ENCODE measurements around the gene GRAMD4. TPM values are rescaled to one million over a fixed set of nuclear protein-coding genes. Genes with fewer than 3 reads are reported as not detected.

GRAMD4 gene
- polyA plus RNA-seq, 4 donors, result 20.5 to 25.2 (median 22.9) TPM

GRCh38 chr22:46581538-46582244, 38.5 kb upstream of the GRAMD4 start:
- DNase-seq (ENCODE audit: low read depth in 4 of 4, low spot score in 3 of 4), result no peak

- DNase-seq (ENCODE audit: low read depth in 4 of 4, low spot score in 3 of 4), result no peak
Measured at GRCh38 chr22:46582281-46582933, 37.8 kb upstream of the GRAMD4 start.

DNA sequence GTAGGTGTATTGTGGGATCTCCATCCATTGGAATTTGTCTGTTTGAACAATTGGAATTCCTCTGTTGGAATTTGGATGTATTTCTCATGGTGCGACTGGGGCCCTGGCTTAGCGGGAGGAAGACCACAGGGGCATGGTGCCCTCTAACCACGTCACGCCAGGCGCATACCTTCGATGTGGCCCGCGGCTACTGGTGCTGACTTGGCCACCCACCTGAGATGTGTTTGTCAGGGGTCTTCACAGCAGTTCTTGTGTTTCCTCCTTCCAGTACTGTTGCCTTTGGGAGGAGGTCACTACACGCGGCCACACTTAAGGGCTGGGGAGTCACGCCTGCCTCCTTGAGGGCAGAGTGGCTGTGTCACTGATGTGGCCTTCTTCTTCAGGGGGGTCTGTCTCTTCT, 36.6 kb upstream of the GRAMD4 start:
- DNase-seq (ENCODE audit: low read depth in 4 of 4, low spot score in 3 of 4), result no peak

DNA sequence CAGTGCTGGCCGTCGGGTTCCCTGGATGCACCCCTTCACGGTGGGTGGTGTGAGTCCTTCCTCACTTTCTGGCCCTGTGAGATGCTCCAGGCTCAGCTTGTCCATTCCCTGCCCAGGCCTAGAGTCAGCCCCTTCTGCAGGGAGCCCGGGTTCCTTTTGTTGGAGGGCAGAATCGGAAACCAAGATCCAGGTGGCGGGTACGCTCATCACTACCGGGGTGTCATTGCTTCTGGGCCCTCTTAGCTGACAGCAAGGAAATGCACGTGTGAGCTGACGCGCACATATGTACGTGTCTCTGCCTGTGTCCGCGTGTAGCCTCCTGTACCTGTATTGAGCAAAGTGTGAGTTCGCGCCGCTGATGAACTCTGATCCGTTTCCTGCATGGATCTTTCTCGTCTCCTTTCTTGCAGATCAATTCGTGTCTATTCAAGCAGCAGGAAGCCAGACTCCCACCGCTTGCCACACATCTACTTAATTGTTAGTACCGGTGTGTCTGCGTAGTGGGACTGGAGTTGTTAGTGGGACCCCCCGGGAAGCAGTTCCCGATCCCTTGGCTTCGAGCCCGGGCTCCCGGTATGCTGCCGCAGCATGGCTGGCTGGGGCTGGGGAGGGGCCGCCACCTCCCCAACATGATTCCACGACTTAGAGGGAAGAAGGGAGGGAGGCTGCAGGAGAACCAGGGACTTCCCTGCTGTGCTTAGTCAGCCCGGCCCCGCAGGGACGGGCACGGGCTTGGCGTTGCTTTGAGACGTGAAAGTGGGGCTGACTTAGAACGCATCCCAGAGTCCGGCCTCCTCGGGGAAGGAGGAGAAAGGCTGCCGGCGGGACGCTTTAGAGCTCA, 35.9 kb upstream of the GRAMD4 start:
- DNase-seq (ENCODE audit: low read depth in 4 of 4, low spot score in 3 of 4), result no peak

DNA sequence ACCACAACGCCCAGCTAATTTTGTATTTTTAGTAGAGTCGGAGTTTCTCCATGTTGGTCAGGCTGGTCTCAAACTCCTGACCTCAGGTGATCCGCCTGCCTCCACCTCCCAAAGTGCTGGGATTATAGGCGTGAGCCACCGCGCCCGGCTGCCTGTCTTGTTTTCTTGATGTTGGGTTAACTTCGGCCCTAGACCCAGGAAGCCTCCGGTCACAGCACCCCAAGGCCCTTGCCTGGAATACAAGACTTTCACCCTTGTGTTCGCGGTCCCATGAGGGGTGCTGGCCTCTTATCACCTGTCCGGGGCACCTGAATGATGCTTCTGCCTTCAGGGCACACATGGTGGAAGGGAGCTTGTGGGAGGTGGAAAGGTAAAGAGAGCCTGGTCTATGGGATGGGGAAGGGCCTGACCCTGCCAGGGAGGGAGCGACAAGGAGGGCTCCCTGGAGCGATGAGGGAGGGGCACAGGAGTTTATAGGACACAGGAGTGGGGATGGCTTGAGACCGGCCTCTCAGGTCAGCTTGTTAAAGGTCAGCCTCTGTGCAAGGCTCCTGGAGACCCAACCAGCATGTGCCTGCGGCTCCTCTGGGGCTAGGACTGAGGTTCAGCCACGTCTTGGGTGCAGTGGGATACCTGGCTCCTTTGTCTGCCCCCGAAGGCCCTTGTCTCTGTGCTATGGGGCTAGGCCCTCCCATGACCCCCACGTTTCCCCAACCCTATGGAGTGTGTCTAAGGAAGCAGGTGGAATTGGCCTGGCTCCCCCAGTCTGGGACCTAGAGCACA, 34.7 kb upstream of the GRAMD4 start:
- no peak for DNase-seq (ENCODE audit: low read depth in 4 of 4, low spot score in 3 of 4)

GRCh38 chr22:46586123-46586519, 34.1 kb upstream of the GRAMD4 start:
- no peak for DNase-seq (ENCODE audit: low read depth in 4 of 4, low spot score in 3 of 4)

GRCh38 chr22:46586531-46587011, 33.6 kb upstream of the GRAMD4 start:
- no peak for DNase-seq (ENCODE audit: low read depth in 4 of 4, low spot score in 3 of 4)

DNA sequence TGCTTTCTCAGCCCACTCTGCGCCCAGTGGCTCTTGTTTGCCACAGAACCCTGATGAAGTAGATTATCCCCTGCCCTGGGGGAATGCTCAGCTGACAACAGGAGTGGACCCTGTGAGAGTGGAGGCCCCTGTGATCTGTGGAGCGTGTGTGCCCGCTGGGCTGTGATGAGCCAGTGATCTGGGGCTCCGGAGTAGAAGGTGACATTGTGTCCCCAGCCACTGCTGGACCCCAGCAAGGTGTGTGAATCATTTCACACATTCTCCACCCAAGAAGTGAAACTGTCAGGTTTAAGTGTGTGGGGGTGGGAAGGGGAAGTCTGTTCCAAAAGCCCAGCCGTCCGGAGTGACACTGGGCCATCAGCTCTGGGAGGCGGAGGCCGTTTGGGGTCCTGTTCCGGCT, 33.1 kb upstream of the GRAMD4 start:
- no peak for DNase-seq (ENCODE audit: low read depth in 4 of 4, low spot score in 3 of 4)

- DNase-seq (ENCODE audit: low read depth in 4 of 4, low spot score in 3 of 4), result no peak
Measured at GRCh38 chr22:46587492-46588278, 32.5 kb upstream of the GRAMD4 start.

DNA sequence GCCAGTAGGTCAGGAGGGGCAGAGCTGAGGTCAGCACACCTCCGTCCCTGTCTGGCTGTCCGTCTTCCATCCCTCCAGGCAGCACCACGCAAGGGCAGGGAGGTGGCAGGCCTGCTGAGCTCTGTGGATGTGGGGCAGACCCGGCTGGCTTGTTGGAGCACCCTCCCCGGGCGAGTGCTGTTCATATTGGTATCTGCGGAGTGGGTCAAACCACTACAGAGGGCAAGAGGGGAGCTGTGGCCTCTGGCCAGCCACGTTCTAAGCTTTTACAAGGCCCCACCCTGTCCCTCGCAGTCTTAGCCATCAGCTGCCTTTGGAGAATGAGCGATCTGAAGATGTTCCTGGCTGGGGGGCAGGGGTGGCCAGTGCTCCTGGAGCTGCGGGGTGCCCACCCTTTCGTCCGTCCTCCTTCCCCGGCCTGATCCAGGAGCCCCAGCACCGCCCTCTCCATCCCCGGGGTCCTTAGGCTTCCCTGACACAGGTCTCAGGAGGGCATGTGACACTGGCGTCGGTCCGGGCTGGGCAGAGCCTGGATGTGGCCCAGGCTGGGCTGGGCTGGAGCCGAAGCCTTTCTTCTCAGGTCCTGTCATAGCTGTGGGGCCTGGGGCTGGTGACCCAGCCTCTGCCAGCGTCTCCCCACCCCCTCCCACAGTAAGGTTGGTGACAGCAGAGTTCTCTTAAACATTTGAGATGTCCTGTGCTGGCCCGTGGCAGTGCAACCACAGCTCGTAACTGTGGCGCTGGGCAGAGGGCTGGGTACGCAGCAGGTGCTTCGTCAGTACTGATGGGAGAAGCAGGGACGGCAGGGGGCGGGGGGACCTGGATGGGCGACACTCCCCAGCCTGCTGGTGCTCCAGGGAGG, 31.7 kb upstream of the GRAMD4 start:
- no peak for DNase-seq (ENCODE audit: low read depth in 4 of 4, low spot score in 3 of 4)

DNA sequence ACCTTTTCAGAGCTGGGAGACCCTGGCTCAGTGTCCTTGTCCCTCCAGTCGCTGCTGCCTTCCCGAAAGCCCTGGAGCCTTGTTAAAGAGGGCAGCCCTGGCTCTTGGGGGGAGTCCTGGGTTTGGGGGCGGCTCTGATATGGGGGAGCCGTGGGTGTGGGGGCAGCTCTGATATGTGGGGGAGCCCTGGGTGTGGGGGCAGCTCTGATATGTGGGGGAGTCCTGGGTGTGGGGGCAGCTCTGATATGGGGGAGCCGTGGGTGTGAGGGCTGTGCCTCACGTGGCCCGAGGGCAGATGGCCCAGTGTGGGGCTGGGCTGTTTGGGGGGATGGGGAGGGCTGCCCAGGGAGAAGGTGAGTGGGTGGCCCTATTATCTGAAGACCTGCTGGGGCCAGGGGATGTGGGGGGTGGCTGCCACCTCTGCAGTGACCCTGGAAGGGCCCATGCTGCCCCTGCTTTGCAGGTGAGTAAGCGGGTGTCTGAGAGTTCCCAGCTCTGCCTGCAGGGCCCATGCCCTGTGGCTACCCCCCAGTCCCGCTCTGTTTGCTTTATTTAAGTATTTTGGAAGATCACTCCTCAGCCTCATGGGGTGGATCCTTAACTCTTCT, 30.9 kb upstream of the GRAMD4 start:
- no peak for DNase-seq (ENCODE audit: low read depth in 4 of 4, low spot score in 3 of 4)

GRCh38 chr22:46589871-46590271, 30.3 kb upstream of the GRAMD4 start:
- DNase-seq (ENCODE audit: low read depth in 4 of 4, low spot score in 3 of 4), result no peak

- DNase-seq (ENCODE audit: low read depth in 4 of 4, low spot score in 3 of 4), result no peak
Measured at GRCh38 chr22:46590334-46590733, 29.9 kb upstream of the GRAMD4 start.

- DNase-seq (ENCODE audit: low read depth in 4 of 4, low spot score in 3 of 4), result no peak
Measured at GRCh38 chr22:46591930-46592329, 28.3 kb upstream of the GRAMD4 start.

DNA sequence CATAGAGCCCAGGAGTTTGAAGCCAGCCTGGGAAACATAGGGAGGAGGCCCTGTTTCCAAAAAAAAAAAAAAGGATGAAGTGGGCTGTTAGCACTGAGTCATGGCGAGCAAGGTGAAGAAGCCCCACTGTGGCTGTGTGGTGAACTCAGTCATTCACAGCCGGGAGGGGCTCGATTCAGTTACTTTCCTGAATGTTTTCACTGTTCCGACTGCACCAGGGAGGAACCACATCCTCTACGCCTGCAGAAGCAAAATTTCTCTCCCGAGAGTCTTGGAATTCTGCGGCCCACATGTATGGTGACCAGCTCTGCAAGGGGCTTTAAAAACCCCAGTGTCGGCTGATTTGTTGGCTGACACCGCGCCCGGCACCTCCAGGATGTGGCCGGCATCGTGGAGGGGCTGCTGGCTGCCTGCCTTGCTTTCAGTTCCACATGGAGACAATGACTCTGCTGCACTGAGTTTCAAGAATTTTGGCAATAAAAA, 27.8 kb upstream of the GRAMD4 start:
- DNase-seq (ENCODE audit: low read depth in 4 of 4, low spot score in 3 of 4), result no peak

DNA sequence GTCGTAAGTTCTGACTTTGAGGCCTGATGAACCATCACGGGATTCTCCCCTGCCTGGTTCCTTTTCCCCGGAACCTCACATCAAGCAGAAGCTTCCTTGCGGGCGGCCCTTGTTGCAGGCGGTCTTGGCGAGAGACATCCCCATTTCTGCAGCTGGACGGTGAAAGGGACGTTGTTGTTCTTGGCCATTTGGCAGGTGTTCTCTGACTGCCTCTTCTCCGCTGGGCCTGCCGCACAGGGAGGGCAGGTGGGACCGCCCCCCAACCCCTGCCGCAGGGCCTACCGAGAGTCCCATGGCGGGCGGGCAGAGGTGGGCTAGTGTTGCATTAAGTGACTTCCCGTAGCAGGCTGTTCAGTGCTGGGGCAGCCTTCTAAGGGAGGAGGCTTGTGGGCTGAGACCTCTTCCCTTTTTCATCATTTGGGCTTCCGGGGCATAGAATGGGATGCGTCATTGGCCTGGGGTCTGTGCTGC, 26.9 kb upstream of the GRAMD4 start:
- no peak for DNase-seq (ENCODE audit: low read depth in 4 of 4, low spot score in 3 of 4)

DNA sequence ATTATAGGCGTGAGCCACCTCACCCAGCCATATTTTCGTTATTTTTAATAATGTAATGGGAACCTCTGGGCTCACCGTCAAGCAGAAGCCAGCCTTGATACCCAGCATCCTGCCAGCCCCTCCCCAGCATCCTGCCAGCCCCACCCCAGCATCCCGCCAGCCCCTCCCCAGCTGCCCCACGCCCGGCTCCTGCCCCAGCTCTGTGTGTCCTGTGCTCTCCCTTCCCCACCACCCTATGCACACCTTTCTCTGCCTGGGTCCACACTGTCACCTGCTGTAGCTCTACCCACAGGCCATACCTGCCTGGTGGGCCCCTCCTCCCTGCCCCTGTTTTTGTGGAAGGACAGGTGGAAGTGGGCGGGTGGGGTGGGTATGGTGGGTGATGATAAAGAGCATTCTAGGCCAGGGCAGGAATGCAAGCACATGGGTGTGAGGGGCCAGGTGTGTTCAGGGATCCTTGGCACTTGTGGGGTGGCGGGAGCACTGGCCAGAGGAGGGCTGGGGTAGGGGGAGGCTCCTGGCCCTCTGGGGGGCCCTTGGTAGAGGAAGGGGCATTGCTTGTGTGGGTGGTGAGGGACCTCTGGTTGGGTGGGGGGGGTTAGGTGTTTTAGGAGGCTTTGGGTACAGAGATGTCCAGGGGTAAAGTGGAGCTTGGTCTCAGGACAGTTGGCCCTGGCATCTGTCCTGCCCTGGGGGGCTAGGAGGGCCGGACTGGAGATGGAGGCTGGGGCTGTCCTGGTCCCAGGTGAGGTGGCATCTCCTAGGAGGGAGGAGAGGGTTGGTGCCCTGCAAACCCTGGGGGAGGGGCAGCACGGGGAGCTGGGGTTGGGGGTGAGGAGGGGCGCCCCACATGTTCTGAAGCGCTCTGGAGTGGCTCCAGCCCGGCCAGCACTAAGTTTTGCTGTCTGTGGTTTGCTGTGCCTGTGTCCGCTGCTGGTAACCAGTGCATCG, 25.9 kb upstream of the GRAMD4 start:
- DNase-seq (ENCODE audit: low read depth in 4 of 4, low spot score in 3 of 4), result no peak
